Loucy (cell line): ENCODE results near the gene CHN2.

ENCODE experiments used
- H2AFZ ChIP-seq: fragments of 200-600 bp; sonication (generic); 2 replicates; pipeline ENCODE4 v1.6.0; 2016; ENCODE audit warnings: antibody characterized with exemption, mild to moderate bottlenecking, low read length, moderate library complexity
- H3F3A ChIP-seq: fragments of 200-600 bp; 2 replicates; pipeline ENCODE4 v1.6.0; 2016; ENCODE audit warnings: antibody characterized with exemption, low read depth, mild to moderate bottlenecking
- H3K27me3 ChIP-seq: fragments of 200-600 bp; sonication (generic); 2 replicates; pipeline ENCODE4 v1.6.1; 2014; ENCODE audit warnings: low read length, mild to moderate bottlenecking; ENCODE audit not compliant: insufficient read depth, poor library complexity, severe bottlenecking
- H3K36me3 ChIP-seq: fragments of 200-600 bp; sonication (generic); 2 replicates; pipeline ENCODE4 v1.6.1; 2016; ENCODE audit warnings: low read length; ENCODE audit not compliant: insufficient read depth
- H3K4me1 ChIP-seq: fragments of 200-600 bp; sonication (generic); 2 replicates; pipeline ENCODE4 v1.5.1; 2014; ENCODE audit warnings: low read length, mild to moderate bottlenecking; ENCODE audit not compliant: insufficient read depth, poor library complexity, severe bottlenecking
- H3K4me2 ChIP-seq: fragments of 200-600 bp; sonication (generic); 2 replicates; pipeline ENCODE4 v1.6.0; 2014; ENCODE audit warnings: antibody characterized with exemption, low read length, low read depth, mild to moderate bottlenecking; ENCODE audit not compliant: poor library complexity, severe bottlenecking
- H3K4me3 ChIP-seq: fragments of 200-600 bp; sonication (generic); 2 replicates; pipeline ENCODE4 v1.5.1; 2014; ENCODE audit warnings: low read length, mild to moderate bottlenecking, mixed read lengths; ENCODE audit not compliant: poor library complexity, severe bottlenecking
- H3K79me2 ChIP-seq: fragments of 200-600 bp; sonication (generic); 2 replicates; pipeline ENCODE4 v1.6.1; 2014; ENCODE audit warnings: low read length; ENCODE audit not compliant: insufficient read depth
- H3K9ac ChIP-seq: fragments of 200-600 bp; sonication (generic); 2 replicates; pipeline ENCODE4 v1.6.0; 2014; ENCODE audit warnings: mild to moderate bottlenecking, low read depth, low read length, moderate library complexity; ENCODE audit not compliant: poor library complexity, severe bottlenecking
- H3K9me2 ChIP-seq: fragments of 200-600 bp; sonication (generic); replicated peaks from 2 replicates; pipeline ENCODE4 v1.6.1; 2016; ENCODE audit warnings: low read depth, low read length, mixed read lengths
- H3K9me3 ChIP-seq: fragments of 200-600 bp; sonication (generic); 2 replicates; pipeline ENCODE4 v1.6.1; 2014; ENCODE audit warnings: mild to moderate bottlenecking, antibody characterized with exemption, low read length, low read depth; ENCODE audit not compliant: insufficient read depth
- H4K20me1 ChIP-seq: fragments of 200-600 bp; sonication (generic); 2 replicates; pipeline ENCODE4 v1.6.0; 2014; ENCODE audit warnings: antibody characterized with exemption, low read length, mild to moderate bottlenecking; ENCODE audit not compliant: insufficient read depth, poor library complexity, severe bottlenecking
- CTCF ChIP-seq: fragments of 200-600 bp; sonication (generic); conservative IDR thresholded peaks from 2 replicates; pipeline ENCODE4 v1.5.1; 2014; ENCODE audit warnings: mild to moderate bottlenecking, antibody characterized with exemption, low read length
- EZH2phosphoT487 ChIP-seq: fragments of 200-600 bp; IDR thresholded peaks from 2 replicates; pipeline ENCODE4 v1.6.1; 2018; ENCODE audit warnings: antibody characterized with exemption, mild to moderate bottlenecking, moderate library complexity, borderline replicate concordance

Gene CHN2

DNA sequence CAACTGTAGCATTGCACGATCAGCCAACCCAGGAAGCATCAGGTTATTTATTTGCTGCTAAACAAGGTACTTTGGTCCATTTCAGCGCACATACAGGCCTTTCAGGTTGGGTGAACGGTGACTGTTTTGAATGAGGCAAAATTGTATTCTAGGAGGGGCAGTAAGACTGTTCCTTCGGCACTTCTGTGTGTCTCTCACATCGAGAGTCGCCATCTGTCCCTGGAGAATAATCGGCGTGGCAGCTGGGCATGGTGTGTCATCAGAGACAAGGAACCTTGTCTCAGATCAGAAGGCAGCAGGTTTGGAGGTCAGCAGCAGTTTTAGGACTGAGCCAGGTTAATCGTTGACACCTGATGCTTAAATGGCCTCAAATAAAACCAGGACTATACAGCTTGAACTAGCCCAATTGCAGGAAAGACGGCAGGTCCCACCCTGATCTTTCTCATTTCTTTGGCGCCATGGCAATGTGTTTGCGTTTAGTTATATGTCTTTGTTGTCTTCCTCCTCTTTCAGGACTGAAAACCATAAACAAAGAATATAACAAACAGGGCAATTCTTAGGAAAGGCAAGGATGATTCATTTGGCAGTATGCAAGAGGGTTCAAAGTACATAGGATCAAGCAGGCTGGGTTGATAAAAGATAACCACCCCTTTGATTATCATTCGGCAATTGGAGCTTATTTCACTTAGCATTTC is 277.0 kb downstream of the CHN2 start:
- Histone ChIP-seq H3K9ac (no peak overlapping the region), H3K4me2 (no peak overlapping the region), H3K9me3 (no peaks in the 10 kb centered on the region), H3K79me2 (no peaks in the 10 kb centered on the region), H3K4me3 (no peak overlapping the region), H2AFZ (no peak overlapping the region), H3K9me2 (no peaks in the 10 kb centered on the region), H3K4me1 (peaks cover 4% of the 10 kb centered on the region), H3K27me3 (no peaks in the 10 kb centered on the region), H3K36me3 (no peaks in the 10 kb centered on the region), H4K20me1 (no peaks in the 10 kb centered on the region), H3F3A (no peaks in the 10 kb centered on the region)
- TF ChIP-seq EZH2phosphoT487 (no peak), CTCF (no peak)

DNA sequence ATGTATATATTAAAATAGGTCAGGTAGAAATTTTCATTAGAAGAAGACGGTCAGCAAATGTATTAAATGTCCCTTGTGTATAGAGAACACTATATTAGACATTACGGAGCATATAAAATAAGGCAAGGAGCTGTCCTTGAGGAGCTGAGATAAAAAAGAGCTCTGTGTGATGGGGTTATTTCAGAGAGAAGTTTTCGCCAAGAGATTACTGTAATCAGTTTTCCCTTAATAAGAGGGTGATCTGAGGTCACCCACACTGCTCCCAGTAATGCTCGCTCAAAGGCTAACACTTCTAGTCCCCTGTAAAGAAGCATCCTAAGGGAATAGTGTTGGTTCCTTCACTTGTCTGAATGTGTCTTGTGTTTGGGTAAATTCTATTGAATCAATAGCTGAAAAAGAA is 282.3 kb downstream of the CHN2 start:
- Histone ChIP-seq H2AFZ (no peak overlapping the region), H3K9me2 (no peaks in the 10 kb centered on the region), H4K20me1 (no peaks in the 10 kb centered on the region), H3K27me3 (no peaks in the 10 kb centered on the region), H3K4me3 (no peak overlapping the region), H3K4me2 (no peak overlapping the region), H3K36me3 (no peaks in the 10 kb centered on the region; the same call in 1 of the 2 replicates), H3K79me2 (no peaks in the 10 kb centered on the region), H3F3A (no peaks in the 10 kb centered on the region), H3K9ac (no peak overlapping the region), H3K4me1 (no peaks in the 10 kb centered on the region), H3K9me3 (no peaks in the 10 kb centered on the region)
- TF ChIP-seq EZH2phosphoT487: no peak
- TF ChIP-seq CTCF: no peak

- Histone ChIP-seq H3K9me3 (no peaks in the 10 kb centered on the region), H3F3A (no peaks in the 10 kb centered on the region), H4K20me1 (no peaks in the 10 kb centered on the region), H3K36me3 (no peaks in the 10 kb centered on the region; the same call in 1 of the 2 replicates), H3K4me3 (no peak overlapping the region), H3K4me1 (no peaks in the 10 kb centered on the region), H3K9ac (no peak overlapping the region), H3K27me3 (no peaks in the 10 kb centered on the region), H3K4me2 (no peak overlapping the region), H2AFZ (no peak overlapping the region), H3K9me2 (no peaks in the 10 kb centered on the region), H3K79me2 (no peaks in the 10 kb centered on the region)
- no peak for TF ChIP-seq EZH2phosphoT487
- TF ChIP-seq CTCF: no peak
Observed at GRCh38 chr7:29478226-29478625, 283.7 kb downstream of the CHN2 start.
